Measurements from ENCODE around the gene RERG.

DNA sequence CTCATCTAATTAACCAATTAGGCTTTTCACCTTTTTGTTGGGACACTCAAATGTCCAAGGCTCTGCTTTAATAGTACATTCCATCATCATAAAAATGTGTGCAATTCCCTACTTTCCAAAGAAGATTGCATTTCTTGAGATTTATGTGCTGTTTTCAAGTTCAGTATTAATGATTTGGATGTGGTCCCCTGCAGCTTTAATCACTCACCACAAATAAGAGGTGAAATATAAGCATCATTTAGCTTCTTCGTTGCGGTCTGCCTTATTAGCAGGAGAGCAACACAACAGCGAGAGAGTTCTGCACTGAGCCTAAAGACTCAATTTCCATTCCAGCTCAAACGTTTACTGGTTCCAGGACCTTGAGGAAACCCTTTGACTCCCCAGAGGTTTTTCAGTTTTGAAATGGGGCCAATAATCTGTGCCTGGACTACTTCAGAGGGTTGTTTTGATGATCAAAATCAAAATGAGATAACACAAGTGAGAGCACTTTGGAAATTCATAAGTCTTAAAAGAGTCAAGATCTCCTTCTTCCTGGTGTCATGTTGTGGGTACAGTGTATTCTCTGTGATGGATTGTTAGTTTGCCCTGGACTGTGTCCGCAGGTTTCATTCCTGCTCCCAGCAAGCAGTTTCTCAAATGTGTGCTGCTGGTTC, 53.1 kb downstream of the RERG start:
- TF ChIP-seq CTCF (IDR thresholded peaks at IDR 0.05) (no peak), POLR2A (IDR thresholded peaks at IDR 0.05) (no peak)
